ENCODE data around the gene WFS1.

The WFS1 gene

GRCh38 chr4:6225469-6225868, 44.2 kb upstream of the WFS1 start:
- Histone ChIP-seq H2AK5ac (ENCODE audit: low read length) (no peak overlapping the region), H3K4me1 (ENCODE audit: control insufficient read depth, low read depth, low read length) (peaks cover 6% of the 10 kb centered on the region), H3K4me2 (ENCODE audit: low read length) (no peak overlapping the region), H2BK120ac (ENCODE audit: low read depth, low read length) (no peak overlapping the region), H3K27ac (ENCODE audit: low read depth, low read length) (no peak overlapping the region), H3K23ac (ENCODE audit: low read length) (no peak overlapping the region), H3K79me2 (ENCODE audit: control insufficient read depth, insufficient read depth, low read length) (no peaks in the 10 kb centered on the region), H3K18ac (ENCODE audit: low read length) (no peak overlapping the region), H4K5ac (ENCODE audit: low read length) (no peak overlapping the region), H4K8ac (ENCODE audit: low read depth, low read length) (no peak overlapping the region), H3K56ac (ENCODE audit: low read length) (no peak overlapping the region), H2BK5ac (ENCODE audit: low read length) (no peak overlapping the region), H3K27me3 (ENCODE audit: insufficient read depth, low read length, poor library complexity) (no peaks in the 10 kb centered on the region), H3K36me3 (ENCODE audit: control insufficient read depth, insufficient read depth, low read length) (no peaks in the 10 kb centered on the region), H3K4ac (ENCODE audit: low read depth, low read length) (no peak overlapping the region), H3K79me1 (ENCODE audit: low read length) (no peaks in the 10 kb centered on the region), H3K4me3 (ENCODE audit: low read length) (no peak overlapping the region), H3K9ac (ENCODE audit: low read length) (no peak overlapping the region), H2BK15ac (replicated peaks; ENCODE audit: low read depth) (no peak overlapping the region)
- no CpG with 5 or more reads among the region's 7 CpGs for WGBS (ENCODE audit: extremely low coverage, insufficient coverage, low lambda C conversion rate)
- DNase-seq: peak; percentile 89

GRCh38 chr4:6226506-6226905, 43.1 kb upstream of the WFS1 start:
- Histone ChIP-seq H3K27me3 (ENCODE audit: insufficient read depth, low read length, poor library complexity) (no peaks in the 10 kb centered on the region), H2AK5ac (ENCODE audit: low read length) (no peak overlapping the region), H2BK5ac (ENCODE audit: low read length) (no peak overlapping the region), H4K8ac (ENCODE audit: low read depth, low read length) (no peak overlapping the region), H3K23ac (ENCODE audit: low read length) (no peak overlapping the region), H2BK120ac (ENCODE audit: low read depth, low read length) (no peak overlapping the region), H3K4me2 (ENCODE audit: low read length) (no peak overlapping the region), H3K79me1 (ENCODE audit: low read length) (no peaks in the 10 kb centered on the region), H3K56ac (ENCODE audit: low read length) (no peak overlapping the region), H3K4me3 (ENCODE audit: low read length) (no peak overlapping the region), H3K79me2 (ENCODE audit: control insufficient read depth, insufficient read depth, low read length) (no peaks in the 10 kb centered on the region), H3K36me3 (ENCODE audit: control insufficient read depth, insufficient read depth, low read length) (no peaks in the 10 kb centered on the region), H3K4me1 (ENCODE audit: control insufficient read depth, low read depth, low read length) (peaks cover 4% of the 10 kb centered on the region), H4K5ac (ENCODE audit: low read length) (no peak overlapping the region), H3K9ac (ENCODE audit: low read length) (no peak overlapping the region), H3K18ac (ENCODE audit: low read length) (no peak overlapping the region), H3K27ac (ENCODE audit: low read depth, low read length) (no peak overlapping the region), H2BK15ac (replicated peaks; ENCODE audit: low read depth) (no peak overlapping the region), H3K4ac (ENCODE audit: low read depth, low read length) (no peak overlapping the region)
- whole genome bisulfite sequencing (ENCODE audit: extremely low coverage, insufficient coverage, low lambda C conversion rate): no CpG with 5 or more reads among the region's 7 CpGs
- DNase-seq: no peak

- Histone ChIP-seq H4K8ac (ENCODE audit: low read depth, low read length) (no peak overlapping the region), H3K23ac (ENCODE audit: low read length) (no peak overlapping the region), H3K27me3 (ENCODE audit: insufficient read depth, low read length, poor library complexity) (no peaks in the 10 kb centered on the region), H3K4me2 (ENCODE audit: low read length) (no peak overlapping the region), H3K79me2 (ENCODE audit: control insufficient read depth, insufficient read depth, low read length) (no peaks in the 10 kb centered on the region), H3K36me3 (ENCODE audit: control insufficient read depth, insufficient read depth, low read length) (no peaks in the 10 kb centered on the region), H2BK15ac (replicated peaks; ENCODE audit: low read depth) (no peak overlapping the region), H3K18ac (ENCODE audit: low read length) (no peak overlapping the region), H2BK120ac (ENCODE audit: low read depth, low read length) (no peak overlapping the region), H2AK5ac (ENCODE audit: low read length) (no peak overlapping the region), H2BK5ac (ENCODE audit: low read length) (no peak overlapping the region), H3K9ac (ENCODE audit: low read length) (no peak overlapping the region), H3K79me1 (ENCODE audit: low read length) (no peaks in the 10 kb centered on the region), H3K4ac (ENCODE audit: low read depth, low read length) (no peak overlapping the region), H3K27ac (ENCODE audit: low read depth, low read length) (no peak overlapping the region), H4K5ac (ENCODE audit: low read length) (no peak overlapping the region), H3K4me1 (ENCODE audit: control insufficient read depth, low read depth, low read length) (peaks cover 4% of the 10 kb centered on the region), H3K4me3 (ENCODE audit: low read length) (no peak overlapping the region), H3K56ac (ENCODE audit: low read length) (no peak overlapping the region)
- DNase-seq: no peak
- WGBS (ENCODE audit: extremely low coverage, insufficient coverage, low lambda C conversion rate): no CpG with 5 or more reads among the region's 12 CpGs
Observed at GRCh38 chr4:6227412-6228157, 42.1 kb upstream of the WFS1 start.

GRCh38 chr4:6228158-6229067, 41.2 kb upstream of the WFS1 start:
- no CpG with 5 or more reads among the region's 16 CpGs for WGBS (ENCODE audit: extremely low coverage, insufficient coverage, low lambda C conversion rate)

GRCh38 chr4:6229095-6229494, 40.6 kb upstream of the WFS1 start:
- Histone ChIP-seq H2BK5ac (ENCODE audit: low read length) (no peak overlapping the region), H3K36me3 (ENCODE audit: control insufficient read depth, insufficient read depth, low read length) (no peaks in the 10 kb centered on the region), H3K27me3 (ENCODE audit: insufficient read depth, low read length, poor library complexity) (no peaks in the 10 kb centered on the region), H3K4me3 (ENCODE audit: low read length) (no peak overlapping the region), H4K5ac (ENCODE audit: low read length) (no peak overlapping the region), H3K79me1 (ENCODE audit: low read length) (no peaks in the 10 kb centered on the region), H4K8ac (ENCODE audit: low read depth, low read length) (no peak overlapping the region), H3K4me1 (ENCODE audit: control insufficient read depth, low read depth, low read length) (peaks cover under 1% of the 10 kb centered on the region), H3K4ac (ENCODE audit: low read depth, low read length) (no peak overlapping the region), H3K4me2 (ENCODE audit: low read length) (no peak overlapping the region), H2BK120ac (ENCODE audit: low read depth, low read length) (no peak overlapping the region), H3K9ac (ENCODE audit: low read length) (no peak overlapping the region), H2BK15ac (replicated peaks; ENCODE audit: low read depth) (no peak overlapping the region), H3K56ac (ENCODE audit: low read length) (no peak overlapping the region), H3K79me2 (ENCODE audit: control insufficient read depth, insufficient read depth, low read length) (no peaks in the 10 kb centered on the region), H3K27ac (ENCODE audit: low read depth, low read length) (no peak overlapping the region), H3K18ac (ENCODE audit: low read length) (no peak overlapping the region), H3K23ac (ENCODE audit: low read length) (no peak overlapping the region), H2AK5ac (ENCODE audit: low read length) (no peak overlapping the region)
- WGBS (ENCODE audit: extremely low coverage, insufficient coverage, low lambda C conversion rate): no CpG with 5 or more reads among the region's 7 CpGs
- no peak for DNase-seq

More at GRCh38 chr4:6228158-6229067, 41.2 kb upstream of the WFS1 start:
- Histone ChIP-seq H2AK5ac (ENCODE audit: low read length) (no peak overlapping the region), H3K4me1 (ENCODE audit: control insufficient read depth, low read depth, low read length) (peaks cover 4% of the 10 kb centered on the region), H3K36me3 (ENCODE audit: control insufficient read depth, insufficient read depth, low read length) (no peaks in the 10 kb centered on the region), H3K4me2 (ENCODE audit: low read length) (no peak overlapping the region), H3K79me1 (ENCODE audit: low read length) (no peaks in the 10 kb centered on the region), H3K4ac (ENCODE audit: low read depth, low read length) (no peak overlapping the region), H3K9ac (ENCODE audit: low read length) (no peak overlapping the region), H3K4me3 (ENCODE audit: low read length) (no peak overlapping the region), H4K5ac (ENCODE audit: low read length) (no peak overlapping the region), H3K79me2 (ENCODE audit: control insufficient read depth, insufficient read depth, low read length) (no peaks in the 10 kb centered on the region), H3K18ac (ENCODE audit: low read length) (no peak overlapping the region), H3K27ac (ENCODE audit: low read depth, low read length) (no peak overlapping the region), H2BK5ac (ENCODE audit: low read length) (no peak overlapping the region), H3K56ac (ENCODE audit: low read length) (no peak overlapping the region), H2BK120ac (ENCODE audit: low read depth, low read length) (no peak overlapping the region), H3K27me3 (ENCODE audit: insufficient read depth, low read length, poor library complexity) (no peaks in the 10 kb centered on the region), H3K23ac (ENCODE audit: low read length) (no peak overlapping the region), H4K8ac (ENCODE audit: low read depth, low read length) (no peak overlapping the region), H2BK15ac (replicated peaks; ENCODE audit: low read depth) (no peak overlapping the region)
- no peak for DNase-seq
